HFF-Myc (cell line): ENCODE measurements around the gene GMDS.

Experiments used
- DNase-seq: peaks from one replicate; pipeline ENCODE4 v3.0.0-alpha.2; 2011; ENCODE audit warnings: low read depth; ENCODE audit errors: extremely low read depth
- H3K4me3 ChIP-seq: replicated peaks from 2 replicates; pipeline ENCODE4 v1.5.1; 2011; ENCODE audit warnings: low read depth, mild to moderate bottlenecking, control low read depth, low read length
- CTCF ChIP-seq: IDR thresholded peaks from 2 replicates; pipeline ENCODE4 v1.5.1; 2012; ENCODE audit warnings: mild to moderate bottlenecking, low read depth, low read length, control low read depth; ENCODE audit errors: missing control alignments

Gene GMDS

GRCh38 chr6:2129182-2129621 is 116.2 kb downstream of the GMDS start:
- no peak for DNase-seq
- H3K4me3 ChIP-seq: no peak overlapping the region
- TF ChIP-seq CTCF: no peak

GRCh38 chr6:2127484-2127911 is 117.9 kb downstream of the GMDS start:
- DNase-seq: no peak
- TF ChIP-seq CTCF: no peak
- H3K4me3 ChIP-seq: no peak overlapping the region

GRCh38 chr6:2126351-2126750 is 119.1 kb downstream of the GMDS start:
- no peak for DNase-seq
- no peak for TF ChIP-seq CTCF
- H3K4me3 ChIP-seq: no peak overlapping the region

GRCh38 chr6:2125158-2125557 is 120.2 kb downstream of the GMDS start:
- DNase-seq: no peak
- TF ChIP-seq CTCF: no peak
- no peak overlapping the region for H3K4me3 ChIP-seq

- no peak overlapping the region for H3K4me3 ChIP-seq
- TF ChIP-seq CTCF: no peak
- no peak for DNase-seq
Observed at GRCh38 chr6:2124260-2124709, 121.1 kb downstream of the GMDS start.

GRCh38 chr6:2120912-2121311 is 124.5 kb downstream of the GMDS start:
- TF ChIP-seq CTCF: no peak
- H3K4me3 ChIP-seq: no peak overlapping the region
- no peak for DNase-seq

- no peak for TF ChIP-seq CTCF
- no peak overlapping the region for H3K4me3 ChIP-seq
- no peak for DNase-seq
Observed at GRCh38 chr6:2119275-2119674, 126.1 kb downstream of the GMDS start.
